HG03066 (cell line): ENCODE measurements around the gene P3H2.

Source experiments
- ATAC-seq: cut with Tn5 transposase; IDR thresholded peaks from one replicate; pipeline ENCODE4 v1.9.1; 2021; ENCODE audit warnings: low read depth; ENCODE audit not compliant: unreplicated experiment

Gene P3H2

DNA sequence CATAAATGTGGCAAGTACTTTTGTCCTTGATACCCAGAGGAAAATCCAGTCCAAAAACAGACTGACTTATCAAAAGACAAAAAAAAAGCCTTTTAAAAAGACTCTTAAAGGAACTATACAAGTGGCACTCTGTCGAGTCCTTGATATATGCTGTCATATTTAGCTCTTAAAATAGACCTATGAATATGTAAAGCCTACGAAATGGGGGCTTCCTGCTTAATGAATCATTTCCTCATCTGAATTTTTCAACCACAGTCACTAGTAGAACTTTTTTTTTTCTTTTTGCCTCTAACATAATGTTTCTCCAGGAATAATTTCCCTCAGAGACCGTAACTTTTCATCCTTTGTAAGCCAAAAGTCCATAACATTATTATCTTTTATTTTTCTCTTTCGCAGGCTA, 95.8 kb downstream of the P3H2 start:
- no peak for ATAC-seq

DNA sequence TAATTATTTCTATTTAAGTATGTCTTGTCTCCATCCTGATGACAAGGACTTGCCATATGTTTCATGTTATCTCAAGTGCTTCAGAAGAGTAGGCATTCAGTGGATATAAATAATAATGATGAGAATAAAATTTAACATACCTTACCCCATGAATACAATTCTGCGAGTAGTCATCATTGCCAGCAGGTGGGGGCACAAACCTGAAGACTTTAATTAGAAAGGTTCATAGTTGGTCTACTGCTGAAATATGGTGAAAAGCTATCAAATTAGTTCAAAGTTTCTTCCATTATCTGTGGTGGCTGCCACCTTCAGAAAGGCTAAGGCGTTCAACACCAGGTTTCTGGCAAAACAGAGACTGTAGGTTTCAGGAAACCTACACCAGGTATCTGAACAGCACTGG, 100.9 kb downstream of the P3H2 start:
- ATAC-seq: no peak

DNA sequence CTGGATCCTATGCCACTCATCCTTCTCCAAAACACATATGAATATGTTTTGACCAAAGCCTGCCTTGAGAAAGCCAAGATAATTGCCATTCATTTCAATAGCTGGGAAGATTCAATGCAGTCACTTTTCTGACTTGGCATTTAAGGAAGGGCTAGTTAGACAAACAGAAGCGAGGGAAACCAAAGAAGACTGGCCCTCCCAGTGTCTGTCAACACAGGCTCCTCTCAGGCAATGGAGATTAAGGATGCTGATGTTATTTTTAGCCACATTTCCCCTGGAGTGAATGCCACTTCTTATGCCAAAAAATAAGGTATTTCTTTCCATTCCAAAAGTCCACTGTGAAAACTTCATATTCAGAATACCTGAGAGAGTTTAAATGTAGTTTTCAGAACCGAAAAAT, 101.7 kb downstream of the P3H2 start:
- no peak for ATAC-seq

DNA sequence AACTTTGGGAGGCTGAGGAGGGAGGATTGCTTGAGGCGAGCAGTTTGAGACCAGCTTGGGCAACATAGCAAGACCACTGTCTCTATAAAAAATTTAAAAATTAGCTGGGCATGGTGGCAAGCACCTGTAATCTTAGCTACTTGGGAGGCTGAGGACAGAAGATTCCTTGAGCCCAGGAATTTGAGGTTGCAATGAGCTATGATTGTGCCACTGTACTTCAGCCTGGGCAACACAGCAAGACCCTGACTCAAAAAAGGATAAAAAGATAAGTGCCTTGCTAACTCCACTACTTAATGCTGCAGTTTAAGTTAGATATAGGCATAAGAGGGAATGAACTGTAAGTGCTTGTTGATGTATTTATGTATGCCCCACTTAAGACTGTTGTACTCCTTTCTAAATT, 102.2 kb downstream of the P3H2 start:
- no peak for ATAC-seq

DNA sequence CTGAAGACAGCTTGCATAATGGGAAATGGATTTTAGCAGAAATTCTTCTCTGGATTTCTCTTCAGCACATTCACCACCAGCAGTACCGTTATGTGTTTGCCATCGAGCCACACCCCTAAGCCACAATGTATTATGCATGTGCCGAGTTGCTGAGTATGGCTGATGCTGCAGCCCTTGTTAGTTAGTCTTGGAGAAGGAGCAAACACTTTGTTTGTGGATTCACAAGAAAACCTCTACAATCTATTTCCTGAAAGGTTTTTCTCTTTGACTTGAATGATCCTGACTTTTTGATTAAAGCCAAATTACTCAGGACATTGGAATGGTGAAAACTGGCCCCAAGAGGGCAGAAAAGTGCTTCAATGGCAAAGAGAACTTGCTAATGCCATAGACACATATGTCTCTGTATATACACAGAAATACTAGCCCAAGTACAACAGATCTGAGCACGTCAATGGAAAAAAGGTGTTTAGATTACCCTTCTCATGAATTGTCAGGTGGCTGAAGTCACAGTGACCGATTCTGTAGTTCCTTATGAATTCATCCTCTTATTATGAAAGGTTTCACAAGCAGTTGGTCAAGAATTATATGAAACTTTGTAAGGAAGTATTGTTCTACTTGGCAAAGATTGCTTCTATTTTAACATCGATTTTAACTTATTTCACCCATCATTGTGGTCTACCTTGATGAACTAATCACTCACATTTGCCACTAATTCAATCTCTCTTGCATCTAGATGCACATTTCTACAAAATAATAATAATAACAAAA, 103.0 kb downstream of the P3H2 start:
- ATAC-seq: no peak

DNA sequence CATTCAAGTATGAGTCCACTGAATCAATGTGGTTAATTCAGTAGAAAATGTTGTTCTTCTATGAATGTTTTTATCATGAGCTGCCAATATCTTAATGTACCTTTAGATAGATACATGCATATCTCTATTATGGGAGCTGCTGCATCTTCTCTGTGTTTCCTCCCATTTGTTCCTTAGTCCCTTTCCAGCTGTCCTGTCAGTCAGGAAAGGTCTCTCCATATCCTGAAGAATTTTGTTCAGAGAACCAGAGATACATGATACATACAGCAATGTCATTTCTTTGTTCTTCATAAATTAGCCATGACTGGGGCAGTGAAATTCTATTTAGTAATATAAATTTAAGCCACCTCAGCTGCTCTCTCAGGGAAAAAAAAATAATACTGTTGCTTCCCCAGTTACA, 103.7 kb downstream of the P3H2 start:
- no peak for ATAC-seq

DNA sequence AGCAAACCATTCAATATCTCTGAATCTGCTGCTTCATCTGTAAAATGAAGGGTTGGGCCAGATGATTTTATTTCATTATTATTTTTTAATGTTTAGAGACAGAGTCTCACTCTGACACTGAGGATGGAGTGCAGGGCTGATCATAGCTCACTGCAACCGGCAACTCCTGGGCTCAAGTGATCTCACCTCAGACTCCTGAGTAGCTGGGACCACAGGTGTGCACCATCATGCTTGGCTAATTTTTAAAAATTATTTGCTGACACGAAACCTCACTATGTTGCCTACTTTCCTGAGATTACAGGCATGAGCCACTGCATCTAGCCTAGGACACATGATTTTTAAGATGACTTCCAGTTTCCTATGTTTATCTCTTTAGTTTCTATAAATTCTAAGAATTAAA, 105.8 kb downstream of the P3H2 start:
- ATAC-seq: peak; percentile 36

DNA sequence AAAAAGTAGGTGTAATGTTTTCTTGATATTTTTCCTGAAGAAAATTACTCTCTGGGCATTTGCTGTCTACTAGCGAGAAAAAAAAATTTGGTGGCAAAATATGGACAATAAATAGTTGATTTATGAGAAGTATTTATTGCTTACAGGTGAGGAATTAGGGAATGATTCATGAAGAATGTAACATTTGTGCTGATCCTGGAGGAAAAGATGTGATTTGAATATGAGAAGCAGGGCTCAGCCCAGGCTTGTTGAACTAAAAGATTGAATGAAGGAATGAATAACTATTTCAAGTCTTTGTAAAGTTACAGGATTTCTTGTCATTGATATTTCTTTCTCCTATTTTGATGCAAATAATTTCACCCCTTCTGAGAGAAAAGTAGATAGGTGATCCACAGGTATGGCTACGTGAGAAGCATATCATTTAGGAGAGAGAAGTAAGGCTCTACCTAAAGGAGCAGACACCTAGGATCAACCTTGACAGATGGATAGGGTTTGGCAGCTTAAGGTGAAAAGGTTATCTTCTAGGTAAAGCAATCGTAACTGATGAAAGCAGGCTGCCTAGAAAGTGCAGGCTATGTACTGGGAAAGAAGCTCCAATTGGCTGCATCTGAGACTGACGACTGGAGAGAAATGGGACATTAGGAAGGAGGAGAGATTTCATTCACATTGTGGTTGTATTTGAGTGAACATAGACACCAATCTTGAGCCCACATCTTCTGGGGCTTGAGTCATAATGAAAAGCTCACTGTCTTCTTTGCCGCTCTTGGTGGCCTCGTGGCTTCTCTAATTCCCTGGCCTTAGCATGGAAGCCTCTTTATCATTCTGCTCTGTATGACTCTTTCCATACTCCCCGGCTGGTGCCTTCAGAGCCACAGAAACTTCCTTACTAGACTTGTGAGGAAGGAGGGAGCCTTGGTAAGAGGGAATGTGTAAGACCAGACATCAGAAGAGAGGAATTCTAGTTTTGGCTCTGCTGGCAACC, 106.5 kb downstream of the P3H2 start:
- ATAC-seq: peak; percentile 46

DNA sequence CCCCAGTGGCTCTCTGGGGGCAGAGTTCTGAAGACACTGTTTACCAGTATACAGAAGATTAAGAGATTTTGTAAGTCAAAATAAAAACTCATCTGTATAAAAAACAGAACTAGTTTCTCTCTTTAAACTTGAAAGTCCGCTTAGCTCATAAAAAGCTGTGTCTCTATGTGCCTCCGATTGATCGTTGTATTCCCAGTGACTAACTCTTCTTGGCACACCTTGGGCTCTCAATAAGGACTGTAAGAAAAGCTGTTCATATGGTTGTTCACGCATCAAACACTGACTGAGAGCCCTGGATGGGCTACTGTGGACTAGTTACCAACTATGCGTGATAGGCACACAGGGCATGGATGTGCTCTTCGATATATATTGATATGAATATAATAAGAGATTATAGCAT, 107.9 kb downstream of the P3H2 start:
- no peak for ATAC-seq

DNA sequence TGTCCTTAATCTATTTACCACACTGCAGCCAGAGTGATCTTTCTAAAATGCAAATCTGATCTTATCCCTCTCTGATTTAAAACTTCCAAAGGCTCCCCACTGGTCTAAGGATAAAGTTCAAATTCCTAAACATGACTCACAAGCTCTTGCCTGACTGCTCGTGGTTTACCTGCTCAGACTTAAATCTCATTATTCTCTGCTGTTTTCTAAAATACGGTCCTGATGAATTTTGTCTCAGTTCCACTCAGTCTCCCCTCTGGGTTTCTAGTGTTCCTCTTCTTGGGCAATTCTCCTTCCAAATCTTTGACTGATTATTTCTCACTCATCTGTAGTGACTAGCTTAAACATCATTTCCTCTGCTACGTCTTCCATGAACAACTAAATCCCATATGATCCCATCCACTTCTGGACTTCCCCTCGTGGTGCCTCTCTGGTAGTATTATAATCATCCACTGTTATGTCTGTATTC, 108.3 kb downstream of the P3H2 start:
- no peak for ATAC-seq

DNA sequence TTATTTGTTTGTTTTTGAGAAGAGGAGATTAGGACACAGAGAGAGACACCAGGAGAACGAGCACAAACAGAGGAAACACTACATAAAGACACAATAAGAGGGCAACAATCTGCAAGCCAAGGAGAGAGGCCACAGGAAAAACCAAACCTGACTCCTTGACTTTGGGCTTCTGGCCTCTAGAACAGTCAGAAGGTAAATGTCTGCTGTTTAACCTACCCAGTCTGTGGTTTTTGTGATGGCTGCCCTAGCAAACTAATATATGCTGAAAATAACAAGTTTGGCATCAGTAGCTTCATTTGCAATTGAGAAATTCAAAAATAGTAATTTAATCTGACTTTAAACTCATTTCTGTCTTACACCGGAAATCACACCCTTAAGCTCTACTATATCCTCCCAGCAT, 110.2 kb downstream of the P3H2 start:
- no peak for ATAC-seq

DNA sequence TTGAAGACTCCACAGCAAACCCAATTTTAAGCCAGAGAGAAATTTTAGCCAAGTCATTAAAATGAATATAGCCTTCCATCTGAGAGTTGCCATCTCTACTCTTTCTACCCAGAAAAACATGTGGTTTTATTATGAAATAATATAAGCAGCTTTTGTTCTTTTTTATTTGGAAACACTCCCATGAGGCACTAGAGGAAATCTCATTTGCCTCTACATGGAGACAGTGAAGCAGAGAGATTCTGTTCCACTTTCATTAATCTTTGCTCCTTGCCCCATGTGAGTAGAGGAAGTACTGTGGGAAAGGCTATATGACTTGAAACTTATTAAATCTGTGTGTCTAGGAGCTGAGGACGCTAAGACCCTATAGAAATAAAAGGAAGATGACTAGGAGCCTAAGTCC, 111.1 kb downstream of the P3H2 start:
- no peak for ATAC-seq

DNA sequence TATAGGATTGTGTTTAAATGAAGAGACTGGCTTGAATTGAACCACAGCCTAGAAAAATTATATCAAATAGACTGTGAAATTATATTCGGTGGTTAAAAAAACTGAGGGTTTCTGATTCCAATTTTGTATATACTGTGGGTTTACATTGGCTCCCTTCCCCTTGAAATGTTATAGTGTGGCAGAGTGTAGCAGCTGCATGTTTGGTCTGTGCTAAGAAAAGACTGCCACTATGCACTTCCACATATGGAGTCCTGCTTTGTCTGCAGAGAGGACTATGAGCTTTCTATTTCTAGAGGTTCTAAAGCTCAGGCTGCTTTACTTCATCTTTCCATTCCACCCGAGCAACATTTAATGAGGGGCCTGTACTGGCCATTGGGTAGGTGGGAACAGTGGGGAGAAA, 112.3 kb downstream of the P3H2 start:
- no peak for ATAC-seq

DNA sequence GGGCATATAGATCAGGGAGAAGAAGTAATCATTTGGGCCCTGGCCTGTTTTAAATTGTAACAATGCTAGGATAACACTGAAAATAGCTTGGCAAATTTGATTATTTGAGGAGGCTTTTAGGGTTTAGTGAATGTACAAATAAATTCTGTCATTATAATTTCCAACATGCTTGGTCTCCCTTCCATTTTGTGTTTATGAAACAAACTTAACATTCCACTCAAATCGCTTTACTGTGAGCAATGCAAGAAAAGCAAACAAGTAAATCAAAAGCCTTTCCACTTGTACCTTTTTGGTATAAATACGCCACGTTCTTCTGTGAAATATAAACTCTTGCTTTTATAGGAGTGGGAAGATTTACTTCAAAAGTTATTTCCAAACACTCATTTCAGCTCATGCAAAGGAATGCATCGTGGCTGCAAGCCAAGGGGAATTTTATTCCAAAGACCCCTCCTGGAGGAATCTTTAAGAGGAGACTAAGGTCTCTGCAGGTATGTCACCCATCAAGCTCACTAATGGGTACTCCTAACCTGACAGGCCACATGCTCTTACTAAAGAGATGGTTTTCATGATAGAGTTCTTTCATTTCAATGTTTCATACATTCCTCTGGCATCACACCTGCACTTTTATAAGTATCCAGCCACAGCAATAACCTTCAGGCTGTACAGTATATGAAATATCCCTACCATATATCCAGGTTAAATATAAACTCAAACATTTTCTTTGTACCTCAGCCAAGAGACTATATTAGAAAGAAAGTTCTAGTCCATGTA, 115.2 kb downstream of the P3H2 start:
- no peak for ATAC-seq

DNA sequence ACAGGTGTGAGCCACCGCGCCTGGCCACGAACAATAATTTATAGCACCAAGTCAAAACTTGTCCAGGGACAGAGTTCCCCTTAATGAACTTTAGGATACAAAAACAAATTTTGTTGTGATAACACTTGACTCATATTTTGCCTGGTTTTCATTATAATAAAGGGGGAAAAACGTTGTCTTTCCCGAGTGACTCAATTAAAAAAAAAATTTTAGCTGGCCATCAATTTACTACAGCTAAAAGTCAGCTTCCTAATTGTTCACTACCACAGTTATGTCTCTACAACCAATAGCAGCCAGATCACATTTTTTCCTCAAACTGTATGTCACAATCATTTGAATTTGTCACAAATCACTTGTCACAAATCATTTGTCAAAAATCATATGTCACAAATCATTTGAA, 116.0 kb downstream of the P3H2 start:
- no peak for ATAC-seq

DNA sequence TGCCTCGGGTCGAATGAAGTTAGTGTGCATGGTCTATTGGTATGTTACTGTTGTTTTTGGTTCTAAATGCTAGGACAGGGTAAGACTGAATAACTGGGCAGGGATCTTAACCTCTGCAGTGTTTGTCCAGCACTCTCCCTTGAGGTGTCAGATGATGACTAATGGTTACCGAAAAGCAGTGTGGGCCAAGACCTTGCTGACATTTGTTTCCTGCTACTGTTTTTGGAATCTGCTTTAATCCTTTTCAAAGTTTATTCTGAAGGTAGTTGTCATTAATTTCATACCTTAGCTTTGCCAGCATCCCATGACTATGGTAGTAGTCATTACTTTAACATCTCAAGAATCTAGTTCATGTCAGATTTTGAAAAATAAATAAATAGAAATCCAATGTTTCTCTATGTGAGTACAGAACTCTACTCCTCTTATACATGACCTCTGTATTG, 117.0 kb downstream of the P3H2 start:
- no peak for ATAC-seq

DNA sequence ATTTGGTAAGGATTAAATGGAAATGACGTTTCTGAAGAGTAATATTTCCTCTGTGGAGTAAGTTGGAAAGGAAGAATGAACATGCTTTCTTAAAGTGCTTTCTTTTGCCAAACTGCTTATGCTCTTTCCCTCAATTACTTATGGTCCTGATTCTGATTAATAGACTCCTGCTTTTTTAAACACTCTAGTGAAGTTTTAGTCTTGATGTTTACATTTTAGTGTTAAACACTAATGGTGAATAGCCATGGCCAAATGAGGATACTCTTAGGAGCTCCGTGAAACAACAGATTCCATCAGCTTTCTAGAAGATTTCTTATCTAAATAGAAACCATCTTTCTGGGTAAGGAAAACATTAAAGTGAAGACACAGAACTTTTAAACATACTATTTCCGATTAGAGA, 117.6 kb downstream of the P3H2 start:
- ATAC-seq: no peak

DNA sequence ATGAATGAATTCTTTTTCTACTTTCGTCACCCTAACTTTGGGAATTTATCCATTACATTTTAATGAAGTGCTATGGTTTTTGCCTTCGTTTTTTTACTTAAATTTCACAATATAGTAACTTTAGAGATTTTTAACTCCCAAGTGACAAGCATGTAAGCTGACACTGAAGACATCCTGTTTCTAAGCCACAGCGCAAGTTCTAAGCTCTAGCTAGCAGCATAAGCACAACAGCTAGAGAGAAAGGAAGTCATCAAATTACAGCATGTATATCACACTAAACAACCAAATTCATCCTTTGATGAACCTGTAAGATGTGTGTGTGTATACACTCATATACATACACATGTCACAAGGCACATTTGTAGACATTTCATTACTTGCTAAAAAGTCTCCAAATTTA, 119.3 kb downstream of the P3H2 start:
- no peak for ATAC-seq

DNA sequence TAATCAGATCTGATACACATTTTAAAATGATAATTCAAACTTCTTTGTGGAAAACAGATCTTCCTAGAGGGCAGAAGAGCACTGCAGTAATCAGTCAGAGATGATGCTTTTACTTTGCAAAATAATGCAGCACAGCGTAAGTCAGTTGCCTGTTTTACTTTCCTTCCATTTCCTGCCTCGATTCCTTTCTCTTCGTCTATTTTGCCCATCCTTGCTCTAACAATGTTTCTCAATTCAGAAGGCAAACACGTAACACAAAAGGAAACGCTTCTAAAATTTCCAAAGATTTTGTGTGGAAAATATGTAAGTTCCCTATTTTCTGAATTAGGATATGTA, 119.9 kb downstream of the P3H2 start:
- no peak for ATAC-seq

DNA sequence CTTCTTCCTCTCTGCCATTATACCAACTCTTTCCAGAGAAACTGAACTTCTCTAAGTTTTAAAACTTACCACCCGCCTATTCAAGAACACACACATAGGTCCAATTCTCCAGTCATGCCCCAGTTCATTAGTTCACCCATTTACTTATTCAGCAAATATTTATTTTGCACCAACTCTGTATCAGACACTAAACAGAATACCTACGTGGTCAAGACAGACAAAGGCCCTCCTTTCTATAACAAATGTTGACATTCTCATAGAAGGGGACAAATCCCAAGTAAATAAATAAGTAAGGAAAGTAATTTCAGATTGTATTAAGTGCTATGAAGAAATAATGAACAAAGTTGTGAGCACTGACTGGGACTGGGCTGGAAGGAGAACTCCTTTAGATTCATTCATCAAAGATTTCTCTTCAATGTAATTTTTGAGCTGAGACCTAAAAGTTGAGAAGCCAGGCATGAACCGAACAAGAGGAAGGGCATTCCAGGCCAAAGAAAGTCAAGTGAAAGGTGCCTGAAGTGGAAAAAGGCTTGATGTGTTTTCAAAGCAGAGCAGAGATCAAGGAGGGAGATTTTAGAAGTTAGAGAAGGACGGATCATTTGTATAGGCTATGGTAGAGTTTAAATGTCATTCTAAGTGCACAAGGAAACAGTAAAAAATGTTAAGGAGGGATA, 120.4 kb downstream of the P3H2 start:
- no peak for ATAC-seq
